ENCODE measurements around the gene UBE2QL1.

Gene UBE2QL1

GRCh38 chr5:6496636-6497035 lies 48.0 kb downstream of the UBE2QL1 start:
- Histone ChIP-seq H3K27me3 (ENCODE audit: insufficient read depth, poor library complexity, severe bottlenecking) (peaks cover 2% of the 10 kb centered on the region), H3K9me3 (ENCODE audit: severe bottlenecking) (no peaks in the 10 kb centered on the region), H3K27ac (ENCODE audit: poor library complexity, severe bottlenecking) (no peak overlapping the region), H3K4me1 (ENCODE audit: insufficient read depth, poor library complexity, severe bottlenecking) (no peaks in the 10 kb centered on the region), H3K4me3 (ENCODE audit: severe bottlenecking) (no peak overlapping the region), H3K36me3 (ENCODE audit: low read depth) (no peaks in the 10 kb centered on the region)
- no peak for TF ChIP-seq CTCF (IDR thresholded peaks at IDR 0.05; ENCODE audit: poor library complexity, severe bottlenecking)
- DNase-seq (ENCODE audit: low spot score) = no peak
- ATAC-seq (ENCODE audit: low read depth) = no peak

- no peak overlapping the region for H3K4me3 ChIP-seq (ENCODE audit: severe bottlenecking)
- no peaks in the 10 kb centered on the region for H3K4me1 ChIP-seq (ENCODE audit: insufficient read depth, poor library complexity, severe bottlenecking)
- no peak for TF ChIP-seq CTCF (IDR thresholded peaks at IDR 0.05; ENCODE audit: poor library complexity, severe bottlenecking)
- no peaks in the 10 kb centered on the region for H3K36me3 ChIP-seq (ENCODE audit: low read depth)
- no peaks in the 10 kb centered on the region for H3K9me3 ChIP-seq (ENCODE audit: severe bottlenecking)
- DNase-seq (ENCODE audit: low spot score) = no peak
- H3K27ac ChIP-seq (ENCODE audit: poor library complexity, severe bottlenecking) = no peak overlapping the region
- ATAC-seq (ENCODE audit: low read depth) = no peak
- H3K27me3 ChIP-seq (ENCODE audit: insufficient read depth, poor library complexity, severe bottlenecking) = peaks cover 2% of the 10 kb centered on the region
Measured at GRCh38 chr5:6497262-6497661, 48.6 kb downstream of the UBE2QL1 start.

GRCh38 chr5:6498968-6499367 lies 50.3 kb downstream of the UBE2QL1 start:
- Histone ChIP-seq H3K9me3 (ENCODE audit: severe bottlenecking) (no peaks in the 10 kb centered on the region), H3K4me1 (ENCODE audit: insufficient read depth, poor library complexity, severe bottlenecking) (no peaks in the 10 kb centered on the region), H3K27ac (ENCODE audit: poor library complexity, severe bottlenecking) (no peak overlapping the region), H3K27me3 (ENCODE audit: insufficient read depth, poor library complexity, severe bottlenecking) (peaks cover 2% of the 10 kb centered on the region), H3K4me3 (ENCODE audit: severe bottlenecking) (no peak overlapping the region), H3K36me3 (ENCODE audit: low read depth) (no peaks in the 10 kb centered on the region)
- ATAC-seq (ENCODE audit: low read depth) = no peak
- DNase-seq (ENCODE audit: low spot score) = no peak
- TF ChIP-seq CTCF (IDR thresholded peaks at IDR 0.05; ENCODE audit: poor library complexity, severe bottlenecking) = no peak

- peaks cover 6% of the 10 kb centered on the region for H3K4me1 ChIP-seq (ENCODE audit: insufficient read depth, poor library complexity, severe bottlenecking)
- no peaks in the 10 kb centered on the region for H3K9me3 ChIP-seq (ENCODE audit: severe bottlenecking)
- ATAC-seq (ENCODE audit: low read depth) (no peak), DNase-seq (ENCODE audit: low spot score) (no peak)
- no peak overlapping the region for H3K4me3 ChIP-seq (ENCODE audit: severe bottlenecking)
- H3K36me3 ChIP-seq (ENCODE audit: low read depth) = no peaks in the 10 kb centered on the region
- no peak overlapping the region for H3K27ac ChIP-seq (ENCODE audit: poor library complexity, severe bottlenecking)
- H3K27me3 ChIP-seq (ENCODE audit: insufficient read depth, poor library complexity, severe bottlenecking) = peaks cover 2% of the 10 kb centered on the region
- no peak for TF ChIP-seq CTCF (IDR thresholded peaks at IDR 0.05; ENCODE audit: poor library complexity, severe bottlenecking)
Measured at GRCh38 chr5:6501701-6502100, 53.0 kb downstream of the UBE2QL1 start.

- Histone ChIP-seq H3K4me3 (ENCODE audit: severe bottlenecking) (no peak overlapping the region), H3K36me3 (ENCODE audit: low read depth) (no peaks in the 10 kb centered on the region), H3K9me3 (ENCODE audit: severe bottlenecking) (no peaks in the 10 kb centered on the region), H3K4me1 (ENCODE audit: insufficient read depth, poor library complexity, severe bottlenecking) (peaks cover 6% of the 10 kb centered on the region), H3K27me3 (ENCODE audit: insufficient read depth, poor library complexity, severe bottlenecking) (no peaks in the 10 kb centered on the region), H3K27ac (ENCODE audit: poor library complexity, severe bottlenecking) (no peak overlapping the region)
- no peak for DNase-seq (ENCODE audit: low spot score)
- TF ChIP-seq CTCF (IDR thresholded peaks at IDR 0.05; ENCODE audit: poor library complexity, severe bottlenecking) = no peak
- ATAC-seq (ENCODE audit: low read depth) = no peak
Measured at GRCh38 chr5:6502421-6502820, 53.8 kb downstream of the UBE2QL1 start.

Measured in RWPE2 (cell line).